GM23338 (cell line): ENCODE measurements around the gene CDH12. TPM values are rescaled to one million over a fixed set of nuclear protein-coding genes. Genes with fewer than 3 reads are reported as not detected.

Experiments used
- ATAC-seq: fragments of 200-7000 bp; cut with Tn5 transposase; 3 replicates; pipeline ENCODE4 v1.9.1; 2020
- DNase-seq: peaks from one replicate; pipeline ENCODE4 v3.0.0-alpha.2; 2015; ENCODE audit warnings: low spot score
- H2AFZ ChIP-seq: fragments of 200-600 bp; sonication (generic); 2 replicates; pipeline ENCODE4 v1.8.0; 2016; ENCODE audit warnings: antibody characterized with exemption, mild to moderate bottlenecking, moderate library complexity
- H3F3A ChIP-seq: fragments of 200-600 bp; sonication (generic); replicated peaks from 2 replicates; pipeline ENCODE4 v1.8.0; 2017; ENCODE audit warnings: antibody characterized with exemption, mixed run types, low read depth
- H3K27ac ChIP-seq: fragments of 200-600 bp; sonication (generic); 2 replicates; pipeline ENCODE4 v1.6.1; 2016; ENCODE audit warnings: low read depth
- H3K27me3 ChIP-seq: fragments of 200-600 bp; sonication (generic); 2 replicates; pipeline ENCODE4 v1.8.0; 2016; ENCODE audit warnings: mild to moderate bottlenecking, mixed run types, moderate library complexity; ENCODE audit not compliant: insufficient read depth
- H3K36me3 ChIP-seq: fragments of 200-600 bp; sonication (generic); 2 replicates; pipeline ENCODE4 v1.8.0; 2016; ENCODE audit warnings: mild to moderate bottlenecking; ENCODE audit not compliant: insufficient read depth
- H3K4me1 ChIP-seq: fragments of 200-600 bp; sonication (generic); 2 replicates; pipeline ENCODE4 v1.8.0; 2016; ENCODE audit warnings: mild to moderate bottlenecking, moderate library complexity; ENCODE audit not compliant: insufficient read depth
- H3K4me2 ChIP-seq: fragments of 200-600 bp; sonication (generic); 2 replicates; pipeline ENCODE4 v1.7.1; 2017; ENCODE audit warnings: mixed run types
- H3K4me3 ChIP-seq: fragments of 200-600 bp; sonication (generic); 2 replicates; pipeline ENCODE4 v1.6.1; 2016; ENCODE audit warnings: mixed run types
- H3K79me2 ChIP-seq: fragments of 200-600 bp; sonication (generic); replicated peaks from 2 replicates; pipeline ENCODE4 v1.8.0; 2017; ENCODE audit warnings: mild to moderate bottlenecking; ENCODE audit not compliant: insufficient read depth
- H3K9me2 ChIP-seq: fragments of 200-600 bp; sonication (generic); 2 replicates; pipeline ENCODE4 v1.8.0; 2017; ENCODE audit not compliant: insufficient read depth
- H4K20me1 ChIP-seq: fragments of 200-600 bp; sonication (generic); replicated peaks from 2 replicates; pipeline ENCODE4 v1.8.0; 2017; ENCODE audit warnings: mild to moderate bottlenecking; ENCODE audit not compliant: insufficient read depth
- H3K27ac Mint-ChIP-seq: 2 replicates; pipeline ENCODE4 v1.8.0; 2020; ENCODE audit warnings: inconsistent platforms, mild to moderate bottlenecking, moderate library complexity, mixed read lengths
- H3K27me3 Mint-ChIP-seq: 3 replicates; pipeline ENCODE4 v1.8.0; 2022; ENCODE audit warnings: low read depth, mild to moderate bottlenecking, moderate library complexity, mixed read lengths, inconsistent platforms; ENCODE audit not compliant: insufficient read depth, poor library complexity
- H3K36me3 Mint-ChIP-seq: 3 replicates; pipeline ENCODE4 v1.8.0; 2021; ENCODE audit warnings: low read depth, mild to moderate bottlenecking, inconsistent platforms, moderate library complexity, mixed read lengths
- H3K4me1 Mint-ChIP-seq: 3 replicates; pipeline ENCODE4 v1.8.0; 2020; ENCODE audit warnings: mild to moderate bottlenecking, inconsistent platforms, mixed read lengths
- H3K4me3 Mint-ChIP-seq: 3 replicates; pipeline ENCODE4 v1.8.0; 2021; ENCODE audit warnings: moderate library complexity, mild to moderate bottlenecking, inconsistent platforms, mixed read lengths
- H3K9me3 Mint-ChIP-seq: 3 replicates; pipeline ENCODE4 v1.8.0; 2020; ENCODE audit warnings: moderate library complexity, mild to moderate bottlenecking, inconsistent platforms, mixed read lengths
- CREB1 ChIP-seq: fragments of 250-450 bp; sonication (Bioruptor Pico); IDR thresholded peaks from 2 replicates; pipeline ENCODE4 v1.5.0; 2020; ENCODE audit warnings: low read depth, mild to moderate bottlenecking, moderate library complexity
- EZH2 ChIP-seq: fragments of 200-600 bp; sonication (generic); IDR thresholded peaks from one replicate; pipeline ENCODE4 v1.8.0; 2017; ENCODE audit warnings: antibody characterized with exemption, mild to moderate bottlenecking, low read depth; ENCODE audit not compliant: unreplicated experiment
- EZH2phosphoT487 ChIP-seq: fragments of 200-600 bp; sonication (generic); IDR thresholded peaks from one replicate; pipeline ENCODE4 v1.8.1; 2018; ENCODE audit warnings: antibody characterized with exemption; ENCODE audit not compliant: unreplicated experiment
- polyA plus RNA-seq: library from polyadenylated mRNA; unstranded; fragments of >200 nt; fragmentation: Nextera tagmentation; extraction: Ambion mirVana; gene quantifications from 2 replicates; pipeline ENCODE4 v1.2.1, GENCODE V29; 2016
- total RNA-seq: library from RNA; depleted of rRNA; stranded (reverse); fragments of >200 nt; shearing (Covaris generic); gene quantifications from 2 replicates; pipeline ENCODE4 v1.2.3, GENCODE V29; 2014
- TF ChIP-seq, protein P1 (sequence below): IDR thresholded peaks from one replicate; pipeline ENCODE4 v1.6.1; 2018; ENCODE audit warnings: antibody characterized with exemption; ENCODE audit not compliant: unreplicated experiment
- TF ChIP-seq, protein P2 (sequence below): fragments of 250-450 bp; sonication (Bioruptor Pico); IDR thresholded peaks from 2 replicates; pipeline ENCODE4 v1.5.0; 2020; ENCODE audit warnings: mild to moderate bottlenecking, moderate library complexity

The CDH12 gene
- total and polyA plus RNA-seq, 2 experiments from 2014 or later: not detected

DNA sequence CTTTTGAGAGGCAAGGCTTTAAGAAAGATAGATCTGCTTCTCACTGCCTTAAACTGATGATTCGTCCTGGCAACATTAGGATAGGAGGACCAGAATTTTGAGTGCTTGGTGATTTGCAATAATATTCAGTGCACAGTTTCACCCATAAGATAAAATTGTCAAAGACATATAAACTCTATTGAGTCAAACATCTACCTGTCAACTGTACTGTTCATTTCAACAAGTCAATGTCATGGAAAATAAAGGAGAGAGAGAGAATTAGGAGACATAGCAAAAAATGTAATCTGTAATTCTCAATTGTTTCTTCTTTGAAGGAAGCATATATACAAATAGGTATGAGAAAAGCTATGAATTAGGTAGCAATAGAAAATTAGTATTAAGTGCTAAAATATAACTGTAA, 237.2 kb downstream of the CDH12 start:
- ATAC-seq (no peak), DNase-seq (no peak)
- Mint-ChIP-seq H3K9me3 (no peaks in the 10 kb centered on the region), H3K27me3 (no peaks in the 10 kb centered on the region), H3K4me3 (no peak overlapping the region), H3K27ac (no peak overlapping the region), H3K4me1 (peaks cover 18% of the 10 kb centered on the region), H3K36me3 (0 out of 3 replicates have a peak, but pooled peaks cover 3% of the 10 kb centered on the region)
- Histone ChIP-seq H2AFZ (no peak overlapping the region), H3K4me3 (no peak overlapping the region), H3K27ac (no peak overlapping the region), H3K4me2 (no peak overlapping the region), H3K9me2 (no peaks in the 10 kb centered on the region), H3K4me1 (peaks cover 15% of the 10 kb centered on the region), H3F3A (no peaks in the 10 kb centered on the region), H4K20me1 (no peaks in the 10 kb centered on the region), H3K36me3 (no peaks in the 10 kb centered on the region), H3K27me3 (no peaks in the 10 kb centered on the region), H3K79me2 (no peaks in the 10 kb centered on the region)
- no peak for TF ChIP-seq CREB1 (CRISPR knock-in tag)

DNA sequence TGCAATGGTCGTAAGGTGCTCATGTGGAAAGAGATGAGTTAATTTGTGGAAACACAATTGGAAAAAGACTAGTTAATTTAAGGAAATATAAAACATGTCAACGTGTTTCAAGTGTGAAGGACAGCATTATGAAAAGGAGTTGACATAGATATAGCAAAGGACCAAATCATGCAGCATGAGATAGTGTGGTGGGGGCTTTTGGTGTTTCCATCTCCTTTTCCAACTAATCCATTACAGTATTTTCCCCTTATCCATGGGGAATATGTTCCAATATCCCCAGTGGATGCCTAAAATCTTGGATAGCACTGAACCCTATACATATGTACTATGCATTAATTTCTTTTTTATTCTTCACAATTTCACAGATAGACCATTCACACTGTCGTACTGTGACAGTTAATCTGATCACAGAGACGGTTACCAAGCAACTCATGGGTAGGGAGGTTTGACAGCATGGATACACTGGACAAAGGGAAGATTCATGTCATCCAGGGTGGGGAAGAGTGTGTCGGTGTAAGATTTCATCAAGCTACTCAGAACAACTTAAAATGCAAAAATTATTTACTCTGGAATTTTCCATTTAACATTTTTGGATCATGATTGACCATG, 238.6 kb downstream of the CDH12 start:
- H3K4me2 ChIP-seq: no peak overlapping the region
- H4K20me1 ChIP-seq: no peaks in the 10 kb centered on the region
- no peaks in the 10 kb centered on the region for H3K36me3 ChIP-seq
- no peaks in the 10 kb centered on the region for H3F3A ChIP-seq
- Mint-ChIP-seq H3K4me1 (peaks cover 8% of the 10 kb centered on the region), H3K27me3 (no peaks in the 10 kb centered on the region), H3K4me3 (no peak overlapping the region), H3K27ac (no peak overlapping the region), H3K9me3 (no peaks in the 10 kb centered on the region), H3K36me3 (0 out of 3 replicates have a peak, but pooled peaks cover 3% of the 10 kb centered on the region)
- no peaks in the 10 kb centered on the region for H3K9me2 ChIP-seq
- no peaks in the 10 kb centered on the region for H3K27me3 ChIP-seq
- peaks cover 2% of the 10 kb centered on the region for H3K4me1 ChIP-seq
- H3K79me2 ChIP-seq: no peaks in the 10 kb centered on the region
- H3K27ac ChIP-seq: no peak overlapping the region
- no peak for TF ChIP-seq EZH2phosphoT487
- TF ChIP-seq, protein P1, sequence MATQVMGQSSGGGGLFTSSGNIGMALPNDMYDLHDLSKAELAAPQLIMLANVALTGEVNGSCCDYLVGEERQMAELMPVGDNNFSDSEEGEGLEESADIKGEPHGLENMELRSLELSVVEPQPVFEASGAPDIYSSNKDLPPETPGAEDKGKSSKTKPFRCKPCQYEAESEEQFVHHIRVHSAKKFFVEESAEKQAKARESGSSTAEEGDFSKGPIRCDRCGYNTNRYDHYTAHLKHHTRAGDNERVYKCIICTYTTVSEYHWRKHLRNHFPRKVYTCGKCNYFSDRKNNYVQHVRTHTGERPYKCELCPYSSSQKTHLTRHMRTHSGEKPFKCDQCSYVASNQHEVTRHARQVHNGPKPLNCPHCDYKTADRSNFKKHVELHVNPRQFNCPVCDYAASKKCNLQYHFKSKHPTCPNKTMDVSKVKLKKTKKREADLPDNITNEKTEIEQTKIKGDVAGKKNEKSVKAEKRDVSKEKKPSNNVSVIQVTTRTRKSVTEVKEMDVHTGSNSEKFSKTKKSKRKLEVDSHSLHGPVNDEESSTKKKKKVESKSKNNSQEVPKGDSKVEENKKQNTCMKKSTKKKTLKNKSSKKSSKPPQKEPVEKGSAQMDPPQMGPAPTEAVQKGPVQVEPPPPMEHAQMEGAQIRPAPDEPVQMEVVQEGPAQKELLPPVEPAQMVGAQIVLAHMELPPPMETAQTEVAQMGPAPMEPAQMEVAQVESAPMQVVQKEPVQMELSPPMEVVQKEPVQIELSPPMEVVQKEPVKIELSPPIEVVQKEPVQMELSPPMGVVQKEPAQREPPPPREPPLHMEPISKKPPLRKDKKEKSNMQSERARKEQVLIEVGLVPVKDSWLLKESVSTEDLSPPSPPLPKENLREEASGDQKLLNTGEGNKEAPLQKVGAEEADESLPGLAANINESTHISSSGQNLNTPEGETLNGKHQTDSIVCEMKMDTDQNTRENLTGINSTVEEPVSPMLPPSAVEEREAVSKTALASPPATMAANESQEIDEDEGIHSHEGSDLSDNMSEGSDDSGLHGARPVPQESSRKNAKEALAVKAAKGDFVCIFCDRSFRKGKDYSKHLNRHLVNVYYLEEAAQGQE: no peak
- TF ChIP-seq EZH2: no peak
- TF ChIP-seq, protein P2, sequence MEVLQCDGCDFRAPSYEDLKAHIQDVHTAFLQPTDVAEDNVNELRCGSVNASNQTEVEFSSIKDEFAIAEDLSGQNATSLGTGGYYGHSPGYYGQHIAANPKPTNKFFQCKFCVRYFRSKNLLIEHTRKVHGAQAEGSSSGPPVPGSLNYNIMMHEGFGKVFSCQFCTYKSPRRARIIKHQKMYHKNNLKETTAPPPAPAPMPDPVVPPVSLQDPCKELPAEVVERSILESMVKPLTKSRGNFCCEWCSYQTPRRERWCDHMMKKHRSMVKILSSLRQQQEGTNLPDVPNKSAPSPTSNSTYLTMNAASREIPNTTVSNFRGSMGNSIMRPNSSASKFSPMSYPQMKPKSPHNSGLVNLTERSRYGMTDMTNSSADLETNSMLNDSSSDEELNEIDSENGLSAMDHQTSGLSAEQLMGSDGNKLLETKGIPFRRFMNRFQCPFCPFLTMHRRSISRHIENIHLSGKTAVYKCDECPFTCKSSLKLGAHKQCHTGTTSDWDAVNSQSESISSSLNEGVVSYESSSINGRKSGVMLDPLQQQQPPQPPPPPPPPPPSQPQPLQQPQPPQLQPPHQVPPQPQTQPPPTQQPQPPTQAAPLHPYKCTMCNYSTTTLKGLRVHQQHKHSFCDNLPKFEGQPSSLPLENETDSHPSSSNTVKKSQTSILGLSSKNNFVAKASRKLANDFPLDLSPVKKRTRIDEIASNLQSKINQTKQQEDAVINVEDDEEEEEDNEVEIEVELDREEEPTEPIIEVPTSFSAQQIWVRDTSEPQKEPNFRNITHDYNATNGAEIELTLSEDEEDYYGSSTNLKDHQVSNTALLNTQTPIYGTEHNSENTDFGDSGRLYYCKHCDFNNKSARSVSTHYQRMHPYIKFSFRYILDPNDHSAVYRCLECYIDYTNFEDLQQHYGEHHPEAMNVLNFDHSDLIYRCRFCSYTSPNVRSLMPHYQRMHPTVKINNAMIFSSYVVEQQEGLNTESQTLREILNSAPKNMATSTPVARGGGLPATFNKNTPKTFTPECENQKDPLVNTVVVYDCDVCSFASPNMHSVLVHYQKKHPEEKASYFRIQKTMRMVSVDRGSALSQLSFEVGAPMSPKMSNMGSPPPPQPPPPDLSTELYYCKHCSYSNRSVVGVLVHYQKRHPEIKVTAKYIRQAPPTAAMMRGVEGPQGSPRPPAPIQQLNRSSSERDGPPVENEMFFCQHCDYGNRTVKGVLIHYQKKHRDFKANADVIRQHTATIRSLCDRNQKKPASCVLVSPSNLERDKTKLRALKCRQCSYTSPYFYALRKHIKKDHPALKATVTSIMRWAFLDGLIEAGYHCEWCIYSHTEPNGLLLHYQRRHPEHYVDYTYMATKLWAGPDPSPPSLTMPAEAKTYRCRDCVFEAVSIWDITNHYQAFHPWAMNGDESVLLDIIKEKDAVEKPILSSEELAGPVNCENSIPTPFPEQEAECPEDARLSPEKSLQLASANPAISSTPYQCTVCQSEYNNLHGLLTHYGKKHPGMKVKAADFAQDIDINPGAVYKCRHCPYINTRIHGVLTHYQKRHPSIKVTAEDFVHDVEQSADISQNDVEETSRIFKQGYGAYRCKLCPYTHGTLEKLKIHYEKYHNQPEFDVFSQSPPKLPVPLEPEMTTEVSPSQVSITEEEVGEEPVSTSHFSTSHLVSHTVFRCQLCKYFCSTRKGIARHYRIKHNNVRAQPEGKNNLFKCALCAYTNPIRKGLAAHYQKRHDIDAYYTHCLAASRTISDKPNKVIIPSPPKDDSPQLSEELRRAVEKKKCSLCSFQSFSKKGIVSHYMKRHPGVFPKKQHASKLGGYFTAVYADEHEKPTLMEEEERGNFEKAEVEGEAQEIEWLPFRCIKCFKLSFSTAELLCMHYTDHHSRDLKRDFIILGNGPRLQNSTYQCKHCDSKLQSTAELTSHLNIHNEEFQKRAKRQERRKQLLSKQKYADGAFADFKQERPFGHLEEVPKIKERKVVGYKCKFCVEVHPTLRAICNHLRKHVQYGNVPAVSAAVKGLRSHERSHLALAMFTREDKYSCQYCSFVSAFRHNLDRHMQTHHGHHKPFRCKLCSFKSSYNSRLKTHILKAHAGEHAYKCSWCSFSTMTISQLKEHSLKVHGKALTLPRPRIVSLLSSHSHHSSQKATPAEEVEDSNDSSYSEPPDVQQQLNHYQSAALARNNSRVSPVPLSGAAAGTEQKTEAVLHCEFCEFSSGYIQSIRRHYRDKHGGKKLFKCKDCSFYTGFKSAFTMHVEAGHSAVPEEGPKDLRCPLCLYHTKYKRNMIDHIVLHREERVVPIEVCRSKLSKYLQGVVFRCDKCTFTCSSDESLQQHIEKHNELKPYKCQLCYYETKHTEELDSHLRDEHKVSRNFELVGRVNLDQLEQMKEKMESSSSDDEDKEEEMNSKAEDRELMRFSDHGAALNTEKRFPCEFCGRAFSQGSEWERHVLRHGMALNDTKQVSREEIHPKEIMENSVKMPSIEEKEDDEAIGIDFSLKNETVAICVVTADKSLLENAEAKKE (CRISPR knock-in tag): no peak
- H3K4me3 ChIP-seq: no peak overlapping the region
- H2AFZ ChIP-seq: no peak overlapping the region
- DNase-seq (no peak), ATAC-seq (no peak)
